Hippocampal formation (tissue), 2 donors: Measurements from ENCODE around the gene TRIP13.
A peak's percentile ranks its signal among the peaks of the same experiment; 100 is the strongest.
"Not testable (repeated sequence)": the region's sequence is repeated elsewhere in the genome, so short reads cannot be mapped to it uniquely, and the experiment has no call there.

Experiments
- DNase-seq, 2 donors: peaks; one replicate each; lab custom pipeline; 2025; lab: John Stamatoyannopoulos, UW

TRIP13 gene

GRCh38 chr5:920321-920720 lies 27.6 kb downstream of the TRIP13 start:
- no peak for DNase-seq

GRCh38 chr5:921456-922435 lies 29.1 kb downstream of the TRIP13 start:
- DNase-seq: no peak

DNA sequence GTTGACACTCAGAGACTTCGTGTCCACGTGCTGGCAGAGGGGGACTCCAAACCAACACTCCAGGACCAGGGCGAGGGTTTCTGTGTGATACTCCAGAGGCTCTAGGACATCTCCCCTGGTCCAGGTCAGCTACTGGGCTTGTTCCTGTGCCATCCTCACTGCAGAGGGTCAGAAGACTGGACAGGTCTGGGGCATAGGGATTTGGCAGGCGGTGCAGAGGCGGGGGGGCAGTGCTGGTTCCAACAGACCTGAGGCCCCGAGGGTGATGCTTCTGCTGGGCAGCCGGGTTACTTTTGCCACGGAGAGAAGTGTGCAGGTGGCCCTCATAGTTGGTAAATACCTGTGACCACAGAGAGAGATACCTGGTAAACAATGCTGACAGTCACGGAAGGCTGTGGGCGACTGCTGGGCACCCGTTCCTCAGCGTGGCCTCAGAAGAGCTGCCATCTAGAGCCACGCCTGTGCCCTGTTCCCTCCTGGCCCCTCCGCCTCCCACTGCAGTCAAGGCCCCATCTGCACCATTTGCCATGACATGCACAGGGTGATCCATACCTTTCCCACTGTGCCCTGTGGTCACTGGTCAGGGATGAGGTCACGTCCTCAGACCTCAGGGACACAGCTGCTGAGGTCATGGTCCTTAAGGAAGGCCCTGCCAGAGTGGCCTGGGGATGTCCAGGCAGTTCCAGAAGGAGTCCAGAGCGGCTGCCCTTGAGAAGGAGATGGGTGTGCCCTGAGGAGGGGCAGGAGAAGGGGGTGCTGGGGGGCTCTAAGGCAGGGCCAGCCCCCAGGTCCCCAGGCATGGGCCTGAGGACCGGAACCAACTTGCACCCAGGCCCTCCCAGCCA lies 30.0 kb downstream of the TRIP13 start:
- no peak for DNase-seq

DNA sequence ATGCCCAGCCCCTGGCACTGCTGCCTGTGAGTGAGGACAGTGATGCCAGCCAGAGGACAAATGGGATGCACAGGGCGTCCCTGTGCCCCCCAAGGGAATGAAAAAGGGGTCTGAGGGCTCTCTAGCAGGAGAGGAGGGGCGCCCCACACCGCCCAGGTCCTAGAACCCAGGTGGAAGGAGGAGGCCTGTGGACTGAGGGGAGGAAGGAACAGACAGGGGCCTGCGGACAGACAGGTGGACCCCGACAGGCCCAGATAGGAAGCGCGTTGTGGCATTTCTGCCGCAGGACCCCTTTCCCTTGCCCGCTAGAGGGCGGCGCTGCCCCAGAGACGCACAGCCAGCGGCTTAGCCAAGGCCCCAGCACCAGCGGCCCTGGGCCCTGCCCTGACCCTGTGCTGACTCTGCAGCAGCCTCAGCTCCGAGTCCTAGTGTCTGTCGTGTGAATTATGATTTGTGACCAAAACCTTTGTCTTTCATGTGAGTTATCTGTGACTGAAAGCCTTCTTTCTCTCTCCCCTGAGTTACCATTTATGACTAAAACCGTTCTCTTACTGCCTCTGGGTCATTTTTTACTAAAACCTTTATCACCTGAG lies 30.7 kb downstream of the TRIP13 start:
- DNase-seq: peak in 1 of 2 donors; percentile 71

DNA sequence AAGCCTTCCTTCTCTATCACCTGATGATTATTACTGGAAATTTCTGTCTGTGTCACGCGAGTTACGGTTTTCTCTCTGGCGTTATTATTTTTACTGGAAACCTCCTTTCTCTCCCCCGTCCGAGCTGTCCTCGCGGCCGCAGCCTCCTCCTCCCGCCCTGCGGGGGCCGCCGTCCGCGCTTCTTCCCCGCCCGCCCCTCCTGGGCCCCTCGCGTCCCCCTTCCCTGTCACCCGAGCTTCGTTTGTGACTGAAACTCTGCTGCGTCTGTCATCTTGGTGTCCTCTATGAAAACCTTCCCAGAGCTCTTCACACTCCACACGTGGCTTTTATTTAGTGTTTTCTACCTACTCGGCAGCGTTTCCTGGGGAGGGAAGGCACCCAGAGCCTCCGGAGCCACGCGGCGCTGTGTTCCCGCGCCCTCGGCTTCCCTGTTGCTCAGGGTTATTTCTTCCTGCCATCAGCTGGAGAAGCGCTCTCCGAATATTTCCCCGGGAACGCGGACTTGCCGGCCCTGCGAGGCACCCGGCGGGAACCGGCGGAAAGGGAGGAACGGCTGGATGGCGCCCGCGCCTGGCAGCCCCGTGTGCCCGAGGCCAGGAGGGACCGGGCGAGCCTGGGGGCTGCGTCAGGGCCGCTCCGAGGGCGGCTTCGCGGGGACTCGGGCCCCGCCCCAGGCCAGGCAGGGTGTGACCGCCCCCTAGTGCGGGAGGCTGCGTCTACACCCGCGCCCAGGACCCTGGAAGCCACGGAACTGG lies 33.9 kb downstream of the TRIP13 start:
- no peak for DNase-seq

DNA sequence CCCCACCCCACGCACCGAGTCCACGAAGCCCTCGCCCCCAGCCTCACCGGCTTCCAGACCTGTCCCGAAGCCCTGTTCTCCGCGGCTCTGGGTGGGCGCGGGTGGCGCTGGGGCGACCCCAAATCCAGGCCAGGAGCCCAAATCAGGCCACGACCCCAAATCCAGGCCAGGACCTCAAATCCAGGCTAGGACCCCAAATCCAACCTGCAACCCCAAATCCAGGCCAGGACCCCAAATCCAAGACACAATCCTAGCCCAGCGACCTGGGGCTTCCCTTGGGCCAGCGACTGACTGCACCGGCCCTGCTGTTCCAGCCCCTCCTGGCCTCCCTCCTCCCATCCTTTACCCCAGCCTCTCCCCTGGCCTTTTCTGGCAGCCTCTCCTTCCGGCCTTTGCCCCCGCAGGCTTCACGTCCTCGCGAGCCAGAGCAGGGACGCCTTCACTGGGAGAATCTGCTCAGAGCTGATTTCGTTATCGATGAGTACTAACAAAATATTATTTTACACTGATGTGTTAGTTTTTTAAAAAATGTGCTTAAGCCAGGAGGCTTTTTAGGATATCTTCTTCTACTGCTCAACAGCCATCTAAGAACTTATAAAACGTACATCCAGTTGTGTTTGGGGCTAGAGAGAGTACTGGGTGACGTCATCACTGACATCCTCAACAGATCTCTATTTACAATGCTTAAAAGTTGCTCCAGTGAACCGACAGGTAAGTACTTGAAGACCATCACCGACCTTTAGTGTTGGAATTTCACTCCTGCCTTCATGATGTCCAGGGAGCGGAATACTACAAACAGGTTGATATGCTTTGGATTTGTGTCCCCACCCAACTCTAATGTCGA lies 34.7 kb downstream of the TRIP13 start:
- no peak for DNase-seq

GRCh38 chr5:929182-929581 lies 36.5 kb downstream of the TRIP13 start:
- not testable (repeated sequence) for DNase-seq

- no peak for DNase-seq
Observed at GRCh38 chr5:929596-929995, 36.9 kb downstream of the TRIP13 start.

- no peak for DNase-seq
Observed at GRCh38 chr5:930866-931265, 38.2 kb downstream of the TRIP13 start.

GRCh38 chr5:931570-932145 lies 39.0 kb downstream of the TRIP13 start:
- no peak for DNase-seq

GRCh38 chr5:932151-932627 lies 39.5 kb downstream of the TRIP13 start:
- DNase-seq: no peak

DNA sequence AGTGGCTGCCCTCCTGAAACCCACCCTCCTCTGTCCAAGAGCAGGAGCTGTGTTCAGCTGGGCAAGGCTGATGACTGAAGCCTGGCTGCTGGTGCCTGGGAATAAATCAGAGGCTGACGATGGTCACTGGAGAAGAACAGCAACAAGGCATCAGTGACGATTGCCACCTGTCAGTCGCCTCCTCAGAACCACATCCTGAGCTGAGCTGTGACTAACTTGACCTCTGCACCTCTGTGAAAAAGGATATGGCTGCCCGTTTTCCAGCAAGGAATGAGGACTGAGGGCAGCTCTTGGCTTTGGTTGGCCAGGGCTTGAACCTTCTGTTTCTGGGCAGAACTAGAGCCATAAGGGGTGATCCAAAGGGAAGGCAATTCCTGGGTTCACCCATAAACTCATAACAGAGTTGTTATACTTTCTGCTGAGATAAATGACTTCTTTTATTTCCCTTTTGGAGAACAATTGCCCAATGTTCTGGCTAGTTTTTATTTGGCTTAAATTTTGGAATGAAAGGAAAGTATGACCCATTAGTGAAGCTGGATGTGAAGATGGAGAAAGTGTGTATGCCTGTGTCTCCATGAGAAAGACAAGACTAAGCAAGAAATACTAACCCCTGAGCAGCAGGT lies 40.1 kb downstream of the TRIP13 start:
- DNase-seq: no peak

GRCh38 chr5:933251-933861 lies 40.7 kb downstream of the TRIP13 start:
- no peak for DNase-seq

DNA sequence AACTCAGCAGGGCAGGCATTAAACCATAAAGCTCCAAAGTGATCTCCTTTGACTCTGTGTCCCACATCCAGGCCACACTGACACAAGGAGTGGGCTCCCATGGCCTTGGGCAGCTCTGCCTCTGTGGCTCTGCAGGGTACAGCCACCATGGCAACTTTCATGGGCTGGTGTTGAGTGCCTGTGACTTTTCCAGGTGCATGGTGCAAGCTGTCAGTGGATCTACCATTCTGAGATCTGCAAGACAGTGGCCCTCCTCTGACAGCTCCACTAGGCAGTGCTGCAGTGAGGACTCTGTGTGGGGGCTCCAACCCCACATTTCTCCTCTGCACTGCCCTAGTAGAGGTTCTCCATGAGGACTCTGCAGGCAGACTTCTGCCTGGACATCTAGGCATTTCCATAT lies 41.3 kb downstream of the TRIP13 start:
- DNase-seq: not testable (repeated sequence)

- not testable (repeated sequence) for DNase-seq
Observed at GRCh38 chr5:934381-934967, 41.8 kb downstream of the TRIP13 start.

- no peak for DNase-seq
Observed at GRCh38 chr5:935510-936084, 42.9 kb downstream of the TRIP13 start.

DNA sequence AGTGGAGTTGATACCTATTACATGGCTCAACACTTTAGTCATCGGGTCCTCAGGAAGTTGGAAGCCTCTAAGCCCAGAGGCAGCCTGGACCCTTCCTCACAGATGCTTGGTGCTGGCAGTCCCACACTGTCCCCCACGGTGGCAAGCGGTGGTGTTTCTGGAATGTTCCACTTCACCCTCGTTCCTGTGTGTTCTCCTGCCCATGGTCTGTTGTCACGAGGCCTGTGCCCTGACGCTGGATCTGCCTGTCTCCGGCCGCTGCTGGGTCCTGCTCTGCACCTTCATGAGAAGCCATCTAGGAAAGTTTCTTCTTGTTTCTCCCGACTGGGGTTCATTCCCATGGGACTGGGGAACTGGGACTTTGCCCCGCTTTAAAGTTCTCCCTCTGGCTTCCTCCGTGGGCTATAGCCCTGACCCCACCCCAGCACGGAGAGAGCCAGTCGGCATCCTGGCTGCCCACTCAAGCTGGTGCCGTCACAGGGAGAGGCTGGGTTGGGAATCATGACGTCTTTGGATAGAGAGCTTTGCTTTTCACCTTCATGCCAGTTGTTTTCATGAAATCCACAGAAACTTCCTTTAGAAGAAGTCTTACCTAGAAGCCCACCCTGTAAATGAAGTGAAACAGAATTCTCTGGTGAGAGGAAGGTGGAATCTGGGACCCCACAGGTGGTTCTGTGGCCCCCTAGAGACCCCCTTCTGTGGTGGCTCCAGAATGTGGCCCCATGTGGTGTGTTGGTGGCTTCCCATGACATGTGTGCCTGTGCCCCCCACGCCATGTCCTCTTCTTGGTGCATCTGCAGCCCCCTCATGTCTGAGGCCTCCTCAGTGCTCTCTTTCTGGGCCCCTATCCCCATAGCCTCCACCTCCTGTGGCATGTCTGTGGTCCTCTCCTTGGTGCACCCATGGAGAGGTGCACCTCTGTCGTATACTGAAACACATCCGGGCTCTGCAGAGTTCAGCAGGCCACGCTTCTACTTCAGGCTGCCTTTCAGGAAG lies 43.8 kb downstream of the TRIP13 start:
- no peak for DNase-seq
